Measurements from ENCODE around the gene SDK2.

DNA sequence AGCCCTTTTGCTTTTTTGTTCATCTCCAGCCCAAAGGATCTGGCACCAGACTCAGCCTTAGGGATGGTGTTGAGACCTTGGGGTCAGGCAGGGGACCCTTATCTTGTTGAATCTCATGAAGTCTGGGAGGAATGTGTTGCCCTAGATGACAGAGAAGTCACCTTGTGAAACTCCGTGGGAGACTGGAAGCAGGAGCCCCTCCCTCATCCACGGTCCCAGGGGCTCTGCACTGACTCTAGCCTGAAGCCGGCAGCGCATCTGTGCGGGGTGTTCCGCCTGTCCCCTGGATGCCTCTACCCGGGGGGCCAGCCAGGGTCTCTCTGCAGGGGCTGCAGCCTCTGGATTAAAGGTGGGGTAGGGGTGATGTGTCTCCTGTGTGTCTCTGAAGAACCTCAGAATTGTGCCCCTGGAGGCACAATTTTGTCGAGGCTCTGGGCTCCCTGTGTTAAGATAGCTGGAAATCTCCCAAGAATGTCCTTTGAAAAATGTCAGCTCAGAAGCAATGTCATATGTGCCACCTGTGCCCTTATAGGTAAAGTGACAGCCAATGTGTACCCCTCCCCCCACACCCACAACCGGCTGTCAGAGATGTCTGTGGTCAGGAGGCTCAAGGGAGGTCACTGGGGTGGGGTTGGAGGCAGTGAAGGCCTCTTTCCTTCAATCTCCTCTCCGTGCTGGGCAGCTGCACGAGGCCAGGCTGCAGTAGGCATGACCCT is 300.3 kb downstream of the SDK2 start:
- TF ChIP-seq, protein P1, sequence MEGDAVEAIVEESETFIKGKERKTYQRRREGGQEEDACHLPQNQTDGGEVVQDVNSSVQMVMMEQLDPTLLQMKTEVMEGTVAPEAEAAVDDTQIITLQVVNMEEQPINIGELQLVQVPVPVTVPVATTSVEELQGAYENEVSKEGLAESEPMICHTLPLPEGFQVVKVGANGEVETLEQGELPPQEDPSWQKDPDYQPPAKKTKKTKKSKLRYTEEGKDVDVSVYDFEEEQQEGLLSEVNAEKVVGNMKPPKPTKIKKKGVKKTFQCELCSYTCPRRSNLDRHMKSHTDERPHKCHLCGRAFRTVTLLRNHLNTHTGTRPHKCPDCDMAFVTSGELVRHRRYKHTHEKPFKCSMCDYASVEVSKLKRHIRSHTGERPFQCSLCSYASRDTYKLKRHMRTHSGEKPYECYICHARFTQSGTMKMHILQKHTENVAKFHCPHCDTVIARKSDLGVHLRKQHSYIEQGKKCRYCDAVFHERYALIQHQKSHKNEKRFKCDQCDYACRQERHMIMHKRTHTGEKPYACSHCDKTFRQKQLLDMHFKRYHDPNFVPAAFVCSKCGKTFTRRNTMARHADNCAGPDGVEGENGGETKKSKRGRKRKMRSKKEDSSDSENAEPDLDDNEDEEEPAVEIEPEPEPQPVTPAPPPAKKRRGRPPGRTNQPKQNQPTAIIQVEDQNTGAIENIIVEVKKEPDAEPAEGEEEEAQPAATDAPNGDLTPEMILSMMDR (IDR thresholded peaks at IDR 0.05; ENCODE audit: poor library complexity), result no peak
- no peak for TF ChIP-seq EZH2 (IDR thresholded peaks at IDR 0.05; ENCODE audit: borderline replicate concordance)
- no peak for TF ChIP-seq EZH2phosphoT487 (IDR thresholded peaks at IDR 0.05; ENCODE audit: low read depth, severe bottlenecking, unreplicated experiment)

All from hepatocyte (in vitro differentiated cells).